Measurements from ENCODE around the gene ARHGAP31.

GRCh38 chr3:119300991-119301391 lies 6.8 kb downstream of the ARHGAP31 start:
- TF ChIP-seq, protein P1, sequence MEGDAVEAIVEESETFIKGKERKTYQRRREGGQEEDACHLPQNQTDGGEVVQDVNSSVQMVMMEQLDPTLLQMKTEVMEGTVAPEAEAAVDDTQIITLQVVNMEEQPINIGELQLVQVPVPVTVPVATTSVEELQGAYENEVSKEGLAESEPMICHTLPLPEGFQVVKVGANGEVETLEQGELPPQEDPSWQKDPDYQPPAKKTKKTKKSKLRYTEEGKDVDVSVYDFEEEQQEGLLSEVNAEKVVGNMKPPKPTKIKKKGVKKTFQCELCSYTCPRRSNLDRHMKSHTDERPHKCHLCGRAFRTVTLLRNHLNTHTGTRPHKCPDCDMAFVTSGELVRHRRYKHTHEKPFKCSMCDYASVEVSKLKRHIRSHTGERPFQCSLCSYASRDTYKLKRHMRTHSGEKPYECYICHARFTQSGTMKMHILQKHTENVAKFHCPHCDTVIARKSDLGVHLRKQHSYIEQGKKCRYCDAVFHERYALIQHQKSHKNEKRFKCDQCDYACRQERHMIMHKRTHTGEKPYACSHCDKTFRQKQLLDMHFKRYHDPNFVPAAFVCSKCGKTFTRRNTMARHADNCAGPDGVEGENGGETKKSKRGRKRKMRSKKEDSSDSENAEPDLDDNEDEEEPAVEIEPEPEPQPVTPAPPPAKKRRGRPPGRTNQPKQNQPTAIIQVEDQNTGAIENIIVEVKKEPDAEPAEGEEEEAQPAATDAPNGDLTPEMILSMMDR (IDR thresholded peaks at IDR 0.05) = no peak
- no peak for TF ChIP-seq POLR2A (IDR thresholded peaks at IDR 0.05)
- TF ChIP-seq POLR2AphosphoS5 (IDR thresholded peaks at IDR 0.05) = no peak
- TF ChIP-seq EP300 (IDR thresholded peaks at IDR 0.05) = no peak

Measured in stomach (tissue), 4 donors.